Left renal cortex interstitium (tissue), 4 donors: ENCODE data around the gene COL5A1. TPM values are rescaled to one million over a fixed set of nuclear protein-coding genes. Genes with fewer than 3 reads are reported as not detected.

Experiments
- DNase-seq, 4 donors: peaks; one replicate each; pipeline ENCODE4 v3.0.0-alpha.2; 2013; ENCODE audit warnings: low read depth in 4 of 4, low spot score in 2 of 4, missing footprints in 1 of 4
- polyA plus RNA-seq, 4 donors: library from polyadenylated mRNA; unstranded; fragments of 120-200 nt; gene quantifications; one replicate each; pipeline ENCODE4 v1.2.1, GENCODE V29; 2013; ENCODE audit not compliant: insufficient read length in 4 of 4

Gene COL5A1
- polyA plus RNA-seq, 4 donors = 92.0 to 140 (median 99.7) TPM

- no peak for DNase-seq
Measured at GRCh38 chr9:134826336-134827285, 185.0 kb downstream of the COL5A1 start.

GRCh38 chr9:134827559-134827958 lies 186.0 kb downstream of the COL5A1 start:
- DNase-seq = no peak

- DNase-seq = no peak
Measured at GRCh38 chr9:134827993-134828392, 186.4 kb downstream of the COL5A1 start.

GRCh38 chr9:134828892-134829291 lies 187.3 kb downstream of the COL5A1 start:
- DNase-seq = no peak

- DNase-seq = no peak
Measured at GRCh38 chr9:134829356-134829937, 187.8 kb downstream of the COL5A1 start.

GRCh38 chr9:134830126-134830525 lies 188.5 kb downstream of the COL5A1 start:
- DNase-seq = no peak

- no peak for DNase-seq
Measured at GRCh38 chr9:134830926-134831720, 189.5 kb downstream of the COL5A1 start.

- no peak for DNase-seq
Measured at GRCh38 chr9:134832471-134832870, 190.9 kb downstream of the COL5A1 start.

GRCh38 chr9:134833294-134833880 lies 191.8 kb downstream of the COL5A1 start:
- DNase-seq = no peak

GRCh38 chr9:134834217-134834956 lies 192.8 kb downstream of the COL5A1 start:
- DNase-seq = no peak

- DNase-seq = no peak
Measured at GRCh38 chr9:134834957-134835419, 193.4 kb downstream of the COL5A1 start.

GRCh38 chr9:134835448-134835847 lies 193.8 kb downstream of the COL5A1 start:
- no peak for DNase-seq

- DNase-seq = no peak
Measured at GRCh38 chr9:134835987-134836386, 194.4 kb downstream of the COL5A1 start.

GRCh38 chr9:134836406-134836970 lies 194.9 kb downstream of the COL5A1 start:
- no peak for DNase-seq

- DNase-seq = no peak
Measured at GRCh38 chr9:134837529-134837928, 195.9 kb downstream of the COL5A1 start.

- no peak for DNase-seq
Measured at GRCh38 chr9:134838651-134839454, 197.2 kb downstream of the COL5A1 start.

GRCh38 chr9:134839455-134840125 lies 198.0 kb downstream of the COL5A1 start:
- no peak for DNase-seq

- no peak for DNase-seq
Measured at GRCh38 chr9:134840511-134840910, 198.9 kb downstream of the COL5A1 start.
